MM.1S (cell line): Measurements from ENCODE around the gene MEIS2.

Experiments used
- DNase-seq: peaks from one replicate; pipeline ENCODE4 v3.0.0-alpha.2; 2015
- H2AFZ ChIP-seq: fragments of 300-600 bp; sonication (generic); 2 replicates; pipeline ENCODE4 v1.6.0; 2016; ENCODE audit warnings: antibody characterized with exemption, low read length
- H3F3A ChIP-seq: fragments of 300-600 bp; sonication (generic); 2 replicates; pipeline ENCODE4 v1.6.1; 2016; ENCODE audit warnings: mild to moderate bottlenecking, antibody characterized with exemption, low read length, moderate library complexity, mixed read lengths; ENCODE audit not compliant: insufficient read depth
- H3K27ac ChIP-seq: fragments of 300-600 bp; sonication (generic); 2 replicates; pipeline ENCODE4 v1.5.1; 2016; ENCODE audit warnings: mild to moderate bottlenecking, low read length
- H3K27me3 ChIP-seq: fragments of 300-600 bp; sonication (generic); replicated peaks from 2 replicates; pipeline ENCODE4 v1.6.0; 2016; ENCODE audit warnings: low read length; ENCODE audit not compliant: insufficient read depth
- H3K36me3 ChIP-seq: fragments of 300-600 bp; sonication (generic); replicated peaks from 2 replicates; pipeline ENCODE4 v1.6.1; 2016; ENCODE audit warnings: mild to moderate bottlenecking, low read length, mixed read lengths; ENCODE audit not compliant: insufficient read depth
- H3K4me1 ChIP-seq: fragments of 300-600 bp; sonication (generic); 2 replicates; pipeline ENCODE4 v1.6.1; 2016; ENCODE audit warnings: low read length, mixed read lengths
- H3K4me2 ChIP-seq: fragments of 300-600 bp; sonication (generic); 2 replicates; pipeline ENCODE4 v1.6.0; 2016; ENCODE audit warnings: low read depth, low read length
- H3K4me3 ChIP-seq: fragments of 300-600 bp; sonication (generic); 2 replicates; pipeline ENCODE4 v1.5.1; 2016; ENCODE audit warnings: low read length, mixed read lengths
- H3K79me2 ChIP-seq: fragments of 300-600 bp; sonication (generic); 2 replicates; pipeline ENCODE4 v1.6.1; 2016; ENCODE audit warnings: mixed run types, low read length, mixed read lengths
- H3K9ac ChIP-seq: fragments of 300-600 bp; sonication (generic); 2 replicates; pipeline ENCODE4 v1.6.1; 2016; ENCODE audit warnings: low read length, mixed read lengths
- H3K9me2 ChIP-seq: fragments of 300-600 bp; sonication (generic); replicated peaks from 2 replicates; pipeline ENCODE4 v1.6.1; 2016; ENCODE audit warnings: mild to moderate bottlenecking, low read length, mixed read lengths; ENCODE audit not compliant: insufficient read depth
- H3K9me3 ChIP-seq: fragments of 300-600 bp; sonication (generic); replicated peaks from 2 replicates; pipeline ENCODE4 v1.6.1; 2016; ENCODE audit warnings: mild to moderate bottlenecking, low read length, mixed read lengths; ENCODE audit not compliant: insufficient read depth
- H4K20me1 ChIP-seq: fragments of 300-600 bp; sonication (generic); 2 replicates; pipeline ENCODE4 v1.6.1; 2016; ENCODE audit warnings: mild to moderate bottlenecking, low read length, moderate library complexity, mixed read lengths; ENCODE audit not compliant: insufficient read depth
- EZH2 ChIP-seq: fragments of 300-600 bp; sonication (generic); optimal IDR thresholded peaks from 2 replicates; pipeline ENCODE3; 2017; ENCODE audit warnings: low read depth, mild to moderate bottlenecking, antibody characterized with exemption, low read length, mixed read lengths
- EZH2phosphoT487 ChIP-seq: fragments of 300-600 bp; sonication (generic); IDR thresholded peaks from 2 replicates; pipeline ENCODE4 v1.6.1; 2018; ENCODE audit warnings: antibody characterized with exemption, low read length
- TF ChIP-seq, protein P1 (sequence below): fragments of 300-600 bp; sonication (generic); IDR thresholded peaks from 2 replicates; pipeline ENCODE4 v1.5.1; 2016; ENCODE audit warnings: antibody characterized with exemption, low read length, mixed read lengths

MEIS2 gene

DNA sequence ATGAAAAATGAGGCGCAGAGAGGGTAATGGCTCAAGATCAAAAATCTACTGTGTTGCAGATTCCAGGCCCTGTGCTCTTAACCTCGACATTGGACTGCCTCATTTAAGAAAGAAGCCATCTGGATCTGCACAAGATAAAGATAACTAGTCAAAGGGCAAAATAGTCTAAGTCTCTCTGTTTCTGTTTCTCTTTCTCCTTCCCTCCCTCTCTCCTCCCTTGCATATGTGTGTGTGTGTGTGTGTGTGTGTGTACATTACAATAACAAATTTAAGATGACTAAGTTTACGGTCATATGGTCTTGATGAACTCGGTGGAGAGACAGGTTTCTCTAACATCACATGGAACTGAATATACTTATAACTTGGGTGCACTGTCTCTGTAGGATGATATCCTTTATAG lies 69.2 kb downstream of the MEIS2 start:
- Histone ChIP-seq H3K4me3 (no peak overlapping the region), H4K20me1 (no peaks in the 10 kb centered on the region), H3K36me3 (no peaks in the 10 kb centered on the region), H3K9ac (no peak overlapping the region), H3K9me2 (no peaks in the 10 kb centered on the region), H3K4me1 (peaks cover 26% of the 10 kb centered on the region), H3K27me3 (no peaks in the 10 kb centered on the region), H3K79me2 (no peaks in the 10 kb centered on the region), H3K27ac (no peak overlapping the region), H3K4me2 (no peak overlapping the region), H3F3A (peaks cover 14% of the 10 kb centered on the region; the same call in 1 of the 2 replicates), H2AFZ (no peak overlapping the region), H3K9me3 (no peaks in the 10 kb centered on the region)
- no peak for TF ChIP-seq EZH2phosphoT487
- no peak for TF ChIP-seq EZH2
- TF ChIP-seq, protein P1, sequence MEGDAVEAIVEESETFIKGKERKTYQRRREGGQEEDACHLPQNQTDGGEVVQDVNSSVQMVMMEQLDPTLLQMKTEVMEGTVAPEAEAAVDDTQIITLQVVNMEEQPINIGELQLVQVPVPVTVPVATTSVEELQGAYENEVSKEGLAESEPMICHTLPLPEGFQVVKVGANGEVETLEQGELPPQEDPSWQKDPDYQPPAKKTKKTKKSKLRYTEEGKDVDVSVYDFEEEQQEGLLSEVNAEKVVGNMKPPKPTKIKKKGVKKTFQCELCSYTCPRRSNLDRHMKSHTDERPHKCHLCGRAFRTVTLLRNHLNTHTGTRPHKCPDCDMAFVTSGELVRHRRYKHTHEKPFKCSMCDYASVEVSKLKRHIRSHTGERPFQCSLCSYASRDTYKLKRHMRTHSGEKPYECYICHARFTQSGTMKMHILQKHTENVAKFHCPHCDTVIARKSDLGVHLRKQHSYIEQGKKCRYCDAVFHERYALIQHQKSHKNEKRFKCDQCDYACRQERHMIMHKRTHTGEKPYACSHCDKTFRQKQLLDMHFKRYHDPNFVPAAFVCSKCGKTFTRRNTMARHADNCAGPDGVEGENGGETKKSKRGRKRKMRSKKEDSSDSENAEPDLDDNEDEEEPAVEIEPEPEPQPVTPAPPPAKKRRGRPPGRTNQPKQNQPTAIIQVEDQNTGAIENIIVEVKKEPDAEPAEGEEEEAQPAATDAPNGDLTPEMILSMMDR: no peak
- peak; percentile 6 for DNase-seq

DNA sequence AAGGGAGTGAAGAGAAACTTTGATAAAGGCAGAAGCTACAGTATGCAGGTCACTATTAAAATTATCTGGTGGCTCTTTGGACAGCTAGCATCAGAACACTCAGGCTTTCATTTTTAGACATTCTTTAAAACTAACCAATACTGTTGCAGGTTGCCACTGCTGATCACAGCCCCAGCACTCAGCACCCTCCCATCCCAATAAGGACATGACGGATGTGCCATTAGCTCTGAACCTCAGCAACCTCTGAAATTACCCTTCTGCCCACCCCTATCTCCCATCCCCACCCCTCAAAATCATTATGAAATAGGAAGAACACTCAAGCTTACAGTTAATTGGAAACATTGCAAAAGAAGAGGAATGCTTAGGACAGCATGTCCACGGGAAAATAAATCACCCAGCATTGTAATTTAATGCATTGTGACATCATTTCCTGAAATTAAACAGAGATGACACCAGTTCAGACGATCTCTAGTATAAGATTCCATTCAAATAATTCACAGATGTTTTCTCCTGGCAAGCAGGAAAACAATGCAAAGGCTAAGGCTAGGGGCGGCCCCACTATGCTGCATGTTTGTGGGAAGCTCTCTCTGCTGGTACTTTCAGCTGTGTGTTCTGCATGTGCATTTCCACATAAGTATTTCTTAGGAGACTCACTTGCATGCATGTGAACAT lies 71.6 kb downstream of the MEIS2 start:
- Histone ChIP-seq H4K20me1 (no peaks in the 10 kb centered on the region), H3K27me3 (no peaks in the 10 kb centered on the region), H3K79me2 (no peaks in the 10 kb centered on the region), H3K36me3 (no peaks in the 10 kb centered on the region), H2AFZ (no peak overlapping the region), H3K9me3 (no peaks in the 10 kb centered on the region), H3K27ac (no peak overlapping the region), H3K4me1 (peaks cover 8% of the 10 kb centered on the region), H3K9me2 (no peaks in the 10 kb centered on the region), H3K4me3 (no peak overlapping the region), H3F3A (no peaks in the 10 kb centered on the region), H3K4me2 (no peak overlapping the region), H3K9ac (no peak overlapping the region)
- TF ChIP-seq EZH2phosphoT487 (no peak), EZH2 (no peak)
- TF ChIP-seq, protein P1: no peak
- no peak for DNase-seq

DNA sequence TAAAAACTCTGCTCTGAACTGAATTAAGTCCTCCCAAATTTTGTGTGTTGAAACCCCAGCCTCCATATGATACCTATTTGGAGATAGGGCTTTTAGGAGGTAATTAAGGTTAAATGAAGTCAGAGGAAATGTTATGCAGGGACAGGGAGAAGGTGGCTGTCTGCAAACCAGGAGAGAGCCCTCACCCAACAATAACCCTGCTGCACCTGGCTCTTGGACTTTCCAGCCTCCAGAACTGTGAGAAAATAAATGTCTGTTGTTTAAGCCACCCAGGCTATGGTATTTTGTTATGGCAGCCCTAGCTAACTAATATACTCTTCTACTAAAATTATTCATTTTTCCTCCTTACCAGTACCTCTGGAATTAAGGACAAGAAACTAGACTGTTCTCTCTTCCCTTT lies 79.5 kb downstream of the MEIS2 start:
- Histone ChIP-seq H3K27me3 (no peaks in the 10 kb centered on the region), H3K9me2 (no peaks in the 10 kb centered on the region), H4K20me1 (no peaks in the 10 kb centered on the region), H3K9me3 (no peaks in the 10 kb centered on the region), H3K36me3 (no peaks in the 10 kb centered on the region), H3K27ac (no peak overlapping the region), H3K9ac (no peak overlapping the region), H3F3A (no peaks in the 10 kb centered on the region), H2AFZ (no peak overlapping the region), H3K79me2 (no peaks in the 10 kb centered on the region), H3K4me1 (no peaks in the 10 kb centered on the region), H3K4me2 (no peak overlapping the region), H3K4me3 (no peak overlapping the region)
- no peak for DNase-seq
- TF ChIP-seq EZH2 (no peak), EZH2phosphoT487 (no peak)
- TF ChIP-seq, protein P1: no peak
